Measurements from ENCODE around the gene MACROD2.
"Not testable (repeated sequence)": the region's sequence is repeated elsewhere in the genome, so short reads cannot be mapped to it uniquely, and the experiment has no call there.

Gene MACROD2

GRCh38 chr20:14981486-14981885, 986.2 kb downstream of the MACROD2 start:
- not testable (repeated sequence) for DNase-seq

- DNase-seq = not testable (repeated sequence)
Measured at GRCh38 chr20:14982324-14982723, 987.0 kb downstream of the MACROD2 start.

DNA sequence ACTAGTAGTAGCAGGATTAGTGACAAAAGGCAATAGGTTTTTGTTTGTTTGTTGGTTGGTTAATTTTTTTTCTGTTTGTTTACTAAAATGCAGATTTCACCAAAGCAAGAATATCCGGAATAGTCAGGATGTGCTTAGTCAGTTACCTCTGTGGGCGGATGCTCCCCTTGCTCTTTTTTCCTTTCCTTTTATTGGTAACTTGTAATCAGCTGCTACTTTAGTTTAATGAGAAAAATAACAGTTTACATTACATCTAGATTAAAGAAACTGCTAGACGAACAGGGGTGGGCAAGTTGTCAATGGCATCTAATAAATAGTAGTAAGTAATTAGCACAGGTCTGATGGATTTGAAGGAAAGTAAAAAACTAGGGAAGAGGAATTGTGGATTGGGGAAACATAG, 989.0 kb downstream of the MACROD2 start:
- no peak for DNase-seq

- DNase-seq = no peak
Measured at GRCh38 chr20:14984768-14985622, 989.7 kb downstream of the MACROD2 start.

DNA sequence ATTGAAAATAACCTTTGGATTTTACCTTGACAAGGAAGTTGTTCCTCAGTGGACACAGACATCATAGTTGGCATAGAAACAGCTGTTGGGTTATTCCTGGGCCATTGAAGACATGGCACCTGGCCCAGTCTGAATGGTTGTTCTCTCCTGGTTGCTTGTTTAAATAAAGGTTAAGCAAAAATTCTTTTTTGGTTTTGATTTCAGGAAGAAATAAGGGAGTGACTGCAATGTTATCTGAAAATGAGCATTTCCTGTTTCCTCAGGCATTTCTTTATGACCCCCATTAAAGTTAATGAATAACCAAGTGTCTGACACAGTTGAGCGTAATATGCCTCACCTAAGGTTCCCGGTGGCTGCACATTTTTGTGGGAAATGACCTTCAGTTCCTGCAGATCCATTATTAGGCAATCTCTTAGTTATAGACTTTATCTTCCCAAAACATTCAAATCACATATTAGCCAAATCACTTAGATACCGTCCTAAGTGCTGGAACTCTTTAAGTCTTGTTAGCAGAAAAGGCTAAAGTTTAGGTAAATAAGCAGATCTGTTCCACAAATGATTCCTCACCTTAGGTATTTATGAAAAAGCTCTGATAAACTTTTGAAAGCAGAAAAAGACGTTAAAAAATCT, 990.8 kb downstream of the MACROD2 start:
- no peak for DNase-seq

DNA sequence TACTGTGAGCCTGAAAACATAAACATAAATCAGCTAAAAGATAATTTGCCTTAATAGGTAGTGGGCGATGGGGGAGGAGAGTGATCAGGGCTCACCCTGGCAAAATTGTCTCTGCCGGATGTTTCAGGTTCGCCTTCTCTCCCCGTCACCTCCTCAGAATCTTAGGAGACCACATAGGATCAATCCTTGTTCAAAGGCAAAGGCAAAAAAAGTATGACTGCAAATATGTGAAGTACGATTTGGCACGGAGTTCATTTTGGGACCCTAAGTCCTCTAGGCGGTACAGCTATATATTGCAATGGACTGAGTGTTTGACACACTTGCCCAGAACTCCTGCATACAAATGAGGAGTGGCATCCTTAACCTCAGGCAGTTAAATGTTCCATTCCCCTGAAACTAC, 991.3 kb downstream of the MACROD2 start:
- no peak for DNase-seq

DNA sequence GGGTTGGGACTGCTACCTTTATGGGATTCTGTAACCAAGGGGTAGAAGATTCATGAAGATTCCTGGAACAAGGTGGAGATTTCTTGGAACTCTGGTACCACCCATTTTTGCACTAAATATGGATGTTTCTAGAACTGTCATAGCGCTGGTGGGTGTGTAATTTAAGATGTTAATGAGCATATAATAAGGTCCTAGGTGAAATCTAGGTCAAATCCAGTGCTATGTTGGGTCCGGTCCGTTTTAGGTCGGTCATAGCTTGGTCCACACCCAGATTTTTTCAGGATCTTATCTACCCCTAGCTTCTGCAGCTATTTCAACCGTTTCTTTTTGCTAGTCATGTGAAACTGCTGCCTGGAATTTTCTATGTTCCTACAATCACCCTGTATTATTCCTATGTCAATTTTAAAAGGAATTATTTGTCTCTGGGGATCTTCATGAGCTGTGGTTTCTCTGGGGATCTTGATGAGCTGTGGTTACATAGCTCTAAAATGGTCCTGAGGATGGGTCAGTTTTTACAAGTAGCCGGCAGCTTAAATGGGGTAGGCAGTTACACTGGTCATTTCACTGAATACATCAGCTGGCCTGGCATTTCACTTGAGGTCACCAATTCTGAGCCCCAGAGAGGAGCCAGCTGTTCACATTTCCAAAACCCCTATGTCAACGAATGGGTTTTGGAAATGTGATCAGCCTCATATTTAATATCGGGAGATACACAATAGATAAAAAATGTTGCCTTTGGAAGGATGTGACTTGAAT, 994.4 kb downstream of the MACROD2 start:
- no peak for DNase-seq

GRCh38 chr20:14991023-14991422, 995.7 kb downstream of the MACROD2 start:
- DNase-seq = no peak

DNA sequence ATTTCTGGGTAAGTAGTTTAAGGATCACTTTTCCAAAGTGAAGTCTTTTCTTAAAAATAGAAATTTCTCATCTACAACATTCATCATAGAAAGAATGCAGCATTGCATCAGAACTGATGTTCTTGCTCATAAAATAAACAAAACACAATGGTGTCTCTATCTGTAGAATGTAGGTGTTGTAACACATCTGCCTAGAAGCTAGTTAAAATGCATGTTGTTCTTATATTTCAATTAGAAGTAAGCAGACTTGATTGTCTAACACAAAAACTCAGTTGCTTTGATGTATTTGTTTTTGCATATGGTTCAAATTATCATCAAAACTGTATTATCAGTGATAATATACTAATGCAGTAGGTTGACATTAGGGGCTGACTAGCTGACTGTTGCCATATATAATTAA, 996.8 kb downstream of the MACROD2 start:
- no peak for DNase-seq

DNA sequence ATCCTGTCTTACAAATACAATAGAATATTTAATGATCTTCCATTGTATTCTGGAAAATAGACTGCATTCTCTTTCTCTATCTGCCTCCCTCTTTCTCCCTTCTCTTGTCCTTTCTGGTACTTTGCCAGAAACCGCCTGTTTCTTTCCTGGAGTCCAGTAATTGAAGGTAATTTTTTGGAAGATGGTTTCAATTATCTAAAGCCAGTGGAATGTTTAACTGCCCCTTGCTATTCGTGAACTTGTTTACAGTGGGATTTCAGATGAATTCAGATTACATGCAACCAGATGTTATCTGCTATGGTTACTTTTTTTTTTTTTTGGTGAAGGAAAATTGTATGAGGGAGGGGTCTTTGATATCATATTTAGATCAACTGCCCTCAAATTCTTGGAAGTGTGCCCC, 997.6 kb downstream of the MACROD2 start:
- no peak for DNase-seq

- DNase-seq = no peak
Measured at GRCh38 chr20:14996883-14997672, 1001.8 kb downstream of the MACROD2 start.

DNA sequence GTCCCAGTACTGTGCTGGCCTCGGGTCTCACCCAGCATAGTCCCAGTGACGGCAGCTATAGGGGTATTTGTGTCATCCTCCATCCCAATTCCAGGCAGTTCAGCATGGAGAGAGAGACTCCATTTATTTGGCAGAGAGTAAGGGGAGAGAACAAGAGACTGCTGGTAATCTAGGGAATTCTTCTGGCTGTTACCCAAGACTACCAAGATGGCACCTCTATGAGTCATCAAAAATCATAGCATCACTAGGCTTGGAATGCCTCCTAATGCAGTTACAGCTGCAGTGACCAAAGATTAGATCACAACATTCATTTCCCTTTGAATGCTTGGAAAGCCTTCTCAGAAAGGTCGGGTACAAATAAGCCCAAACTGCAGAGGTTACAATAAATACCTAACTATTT, 1002.5 kb downstream of the MACROD2 start:
- no peak for DNase-seq

GRCh38 chr20:15005300-15005986, 1010.1 kb downstream of the MACROD2 start:
- no peak for DNase-seq

- DNase-seq = no peak
Measured at GRCh38 chr20:15011631-15012030, 1016.3 kb downstream of the MACROD2 start.

GRCh38 chr20:15012566-15012965, 1017.2 kb downstream of the MACROD2 start:
- DNase-seq = peak; percentile 80 to 85

DNA sequence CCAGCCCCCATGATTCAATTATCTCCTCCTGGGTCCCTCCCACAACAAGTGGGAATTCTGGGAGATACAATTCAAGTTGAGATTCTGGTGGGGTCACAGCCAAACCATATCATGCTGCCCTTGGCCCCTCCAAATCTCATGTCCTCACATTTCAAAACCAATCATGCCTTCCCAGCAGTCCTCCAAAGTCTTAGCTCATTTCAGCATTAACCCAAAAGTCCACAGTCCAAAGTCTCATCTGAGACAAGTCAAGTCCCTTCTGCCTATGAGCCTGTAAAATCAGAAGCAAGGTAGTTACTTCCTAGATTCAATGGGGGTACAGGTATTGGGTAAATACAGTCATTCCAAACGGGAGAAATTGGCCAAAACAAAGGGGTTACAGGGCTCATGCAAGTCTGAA, 1021.6 kb downstream of the MACROD2 start:
- not testable (repeated sequence) for DNase-seq

GRCh38 chr20:15018966-15019365, 1023.6 kb downstream of the MACROD2 start:
- DNase-seq = no peak

GRCh38 chr20:15020845-15021244, 1025.5 kb downstream of the MACROD2 start:
- no peak for DNase-seq

DNA sequence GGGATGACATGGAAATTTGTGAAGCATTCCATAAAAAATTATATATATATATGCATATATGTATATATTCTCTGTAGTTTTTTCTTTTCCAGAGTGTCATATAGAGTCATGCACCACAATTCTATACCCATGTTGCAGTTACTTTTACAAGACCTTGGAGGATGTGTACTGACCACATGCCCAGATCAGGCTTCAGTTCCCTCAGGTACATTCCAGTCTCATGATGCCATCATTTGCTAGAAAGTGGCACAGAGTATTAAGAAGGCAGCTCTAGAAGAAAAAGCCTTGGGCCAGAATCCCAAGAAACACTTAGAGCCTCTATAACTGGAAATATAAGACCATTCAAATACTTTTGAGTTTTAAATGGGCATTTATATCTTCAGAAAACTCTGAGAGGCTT, 1027.6 kb downstream of the MACROD2 start:
- DNase-seq = no peak

DNA sequence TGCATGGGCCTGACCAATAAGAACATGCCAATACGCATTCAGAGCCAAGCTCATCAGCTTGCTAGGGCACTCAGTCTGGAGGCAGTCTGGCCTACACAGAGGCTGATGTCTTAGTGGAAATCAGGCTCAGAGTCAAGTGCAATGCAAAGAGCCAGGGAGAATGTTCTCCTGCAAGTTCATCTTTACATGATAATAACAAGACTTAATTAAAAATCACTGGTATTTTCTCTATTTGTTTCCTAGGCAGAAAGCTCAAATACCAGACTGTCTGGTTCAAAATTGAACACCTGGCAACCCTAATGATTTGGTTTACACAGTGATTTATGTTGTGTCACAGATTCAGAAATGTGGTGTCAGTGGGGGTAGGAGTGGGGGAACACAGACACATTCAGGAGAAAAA, 1031.4 kb downstream of the MACROD2 start:
- peak in 1 of 2 experiments; percentile 8 for DNase-seq

DNA sequence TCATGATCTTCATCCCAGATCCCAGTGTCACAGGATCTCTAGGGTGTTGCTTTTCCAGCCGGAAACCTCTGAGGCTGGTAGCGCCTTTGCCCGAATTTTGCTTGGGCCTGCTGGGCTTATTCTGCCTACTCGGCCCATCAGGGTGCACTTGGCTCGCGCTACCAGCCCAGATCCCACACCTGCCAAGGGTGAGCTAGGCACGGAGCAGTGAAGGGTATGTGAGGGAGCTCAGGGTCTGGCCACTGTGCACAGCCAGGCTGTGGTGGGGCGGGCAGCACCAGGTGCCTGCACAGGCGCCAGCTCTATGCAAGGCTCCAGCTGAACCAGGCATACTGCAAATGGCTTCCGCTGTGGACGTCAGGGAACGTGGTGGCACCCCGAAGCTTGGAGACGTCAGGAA, 1035.5 kb downstream of the MACROD2 start:
- no peak for DNase-seq
